PC-9 (cell line): ENCODE measurements around the gene DCAF17.

Source experiments
- CTCF ChIP-seq: fragments of 200-600 bp; sonication (generic); conservative IDR thresholded peaks from 2 replicates; pipeline ENCODE4 v1.6.1; 2017; ENCODE audit warnings: mixed run types, antibody characterized with exemption, mild to moderate bottlenecking, moderate library complexity
- EZH2 ChIP-seq: fragments of 200-600 bp; sonication (generic); IDR thresholded peaks from 2 replicates; pipeline ENCODE4 v1.8.0; 2017; ENCODE audit warnings: antibody characterized with exemption, low read depth

- TF ChIP-seq CTCF: no peak
- no peak for TF ChIP-seq EZH2
Observed at GRCh38 chr2:171479154-171479814, 45.3 kb downstream of the DCAF17 start.
